ELR (cell line): ENCODE data around the gene USP22.
A peak's percentile ranks its signal among the peaks of the same experiment; 100 is the strongest.

Experiments
- DNase-seq: peaks from one replicate; pipeline ENCODE4 v3.0.0-alpha.2; 2015; ENCODE audit warnings: low read depth

Gene USP22

DNA sequence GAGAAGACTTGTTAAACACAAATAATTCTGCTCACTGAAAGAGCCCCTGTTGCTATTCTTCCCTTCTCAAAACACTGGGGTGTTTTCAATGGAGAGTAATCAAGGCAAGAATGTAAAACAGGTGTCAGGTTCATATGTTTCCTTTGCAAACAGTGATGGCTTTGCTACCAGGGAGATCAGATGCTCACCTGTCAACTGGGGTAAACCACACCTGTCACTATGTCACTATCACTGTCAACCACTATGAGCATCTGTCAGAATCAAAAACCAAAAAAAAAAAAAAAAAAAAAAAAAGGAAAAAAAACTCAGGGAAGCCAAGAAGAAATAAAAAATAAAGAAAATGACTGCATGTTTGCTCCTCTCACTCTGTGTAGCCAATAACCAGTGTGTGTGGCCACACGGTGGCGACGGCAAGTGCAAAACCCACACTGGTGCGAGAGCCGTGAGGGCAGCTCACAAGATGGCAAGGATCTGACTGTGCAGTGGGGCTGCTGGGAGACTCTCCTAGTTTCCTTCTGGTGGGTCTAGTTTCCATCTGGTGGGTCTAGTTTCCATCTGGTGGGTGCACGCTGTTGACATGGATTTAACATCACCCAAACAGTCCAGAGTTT, 22.7 kb downstream of the USP22 start:
- peak; percentile 32 for DNase-seq

DNA sequence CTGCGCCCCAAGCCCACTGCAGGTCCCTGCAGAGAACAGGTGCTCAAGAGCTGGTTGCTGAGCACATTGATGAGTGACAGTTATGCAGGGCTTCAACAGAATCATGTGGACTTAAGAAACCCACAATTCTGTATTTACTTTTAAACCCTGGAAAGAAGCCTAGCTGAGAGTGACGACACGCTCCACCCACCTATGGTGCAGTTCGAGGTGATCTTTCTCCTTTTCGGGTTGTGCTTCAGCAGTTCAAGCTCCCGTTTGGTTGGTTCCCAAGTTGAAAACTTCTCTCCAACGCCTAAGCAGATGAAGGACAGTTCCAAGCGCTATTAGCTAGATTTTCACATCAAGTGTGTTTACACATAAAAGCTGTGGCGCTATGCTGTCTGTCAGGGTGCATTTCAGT, 23.9 kb downstream of the USP22 start:
- no peak for DNase-seq

DNA sequence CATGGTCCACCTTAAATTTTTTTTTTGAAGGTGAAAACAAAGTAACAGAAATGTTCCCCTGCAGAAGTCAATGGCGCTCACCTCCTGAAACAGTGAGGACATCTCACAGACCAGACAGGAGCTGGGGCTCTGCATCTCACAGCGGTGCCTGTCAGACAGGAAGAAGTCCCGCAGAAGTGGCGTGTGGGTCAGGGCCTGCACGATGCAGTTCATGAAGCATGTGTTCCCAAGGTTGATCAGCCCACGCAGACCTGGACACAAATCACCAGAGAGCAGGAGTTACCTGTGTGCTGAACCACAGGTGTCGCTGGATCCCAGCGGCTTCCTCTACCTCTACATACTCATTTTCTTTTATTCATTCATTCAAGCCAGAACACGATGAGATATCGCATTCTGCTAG, 24.9 kb downstream of the USP22 start:
- no peak for DNase-seq

DNA sequence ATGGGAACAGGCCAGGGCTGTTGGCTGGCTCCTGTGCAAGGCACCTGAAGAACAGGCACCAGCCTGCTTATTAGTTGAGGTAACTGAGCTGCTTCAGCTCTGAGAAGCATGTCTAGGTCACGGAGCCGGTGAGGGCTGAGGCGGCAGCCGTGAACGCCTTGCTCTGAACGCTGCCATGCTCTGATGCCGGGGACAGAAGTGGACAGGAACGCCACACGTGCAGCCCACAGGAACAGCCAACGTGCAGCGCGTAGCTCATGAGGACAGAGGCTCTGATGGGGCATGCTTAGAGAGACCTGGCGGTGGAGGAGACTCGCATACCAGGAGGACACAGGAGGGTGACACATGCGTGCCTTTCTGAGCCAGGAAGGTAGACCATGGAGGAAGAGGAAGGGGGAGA, 25.6 kb downstream of the USP22 start:
- no peak for DNase-seq

DNA sequence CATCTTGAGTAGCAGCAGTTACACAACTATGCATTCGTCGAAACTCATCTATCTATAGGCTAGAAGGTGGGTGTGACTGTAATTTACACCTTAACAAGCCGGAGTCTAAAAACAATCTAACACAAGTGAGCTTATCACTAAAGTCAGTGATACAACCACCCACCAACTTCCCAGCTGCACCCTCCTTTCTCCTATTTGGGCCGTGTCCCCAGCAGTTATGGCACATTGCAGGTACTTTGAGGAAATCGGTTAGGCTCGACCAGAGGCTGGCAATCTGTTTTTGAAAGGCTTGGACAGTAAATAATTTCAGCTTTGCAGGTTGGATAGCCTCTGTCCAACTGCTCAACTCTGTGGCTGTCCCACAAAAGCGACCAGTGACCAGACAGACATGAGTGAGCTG, 26.0 kb downstream of the USP22 start:
- DNase-seq, result no peak

DNA sequence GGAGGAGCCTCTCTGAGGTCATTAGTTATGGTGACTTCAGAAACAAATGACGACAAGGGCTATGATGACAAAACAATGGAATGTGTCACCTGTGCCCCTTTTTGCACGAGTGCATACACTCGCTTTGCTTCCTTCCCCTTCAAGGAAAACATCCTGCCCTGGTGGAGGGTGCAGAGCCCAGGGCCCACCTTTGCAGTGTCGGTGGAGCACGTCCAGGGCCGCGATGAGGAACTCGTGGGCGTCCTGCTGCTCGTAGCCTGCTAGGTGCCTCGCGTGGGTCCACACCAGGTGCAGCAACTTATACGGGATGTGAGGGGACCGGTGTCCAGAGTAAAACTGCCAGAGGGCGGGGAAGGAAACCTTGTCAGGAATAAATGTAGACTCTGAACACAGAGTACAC, 27.2 kb downstream of the USP22 start:
- no peak for DNase-seq

DNA sequence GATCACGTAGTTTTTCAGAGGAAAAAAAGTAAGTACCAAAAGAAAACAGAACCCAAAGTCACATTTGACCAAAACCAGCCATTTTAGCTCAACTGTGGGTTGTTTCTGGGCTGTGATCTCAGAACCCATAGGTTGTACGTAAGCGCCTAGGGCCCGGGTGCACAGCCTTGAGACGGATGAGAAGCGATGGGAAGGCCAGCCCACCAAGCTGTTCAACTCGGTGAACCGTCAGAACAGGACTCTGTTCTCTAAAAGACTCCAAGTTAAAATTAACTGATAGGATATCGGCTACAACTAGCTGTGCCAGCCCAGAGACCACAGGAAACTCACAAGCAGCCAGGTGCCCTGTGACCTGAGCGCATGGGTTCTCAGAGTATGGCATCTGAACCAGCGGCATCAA, 28.3 kb downstream of the USP22 start:
- DNase-seq, result no peak

DNA sequence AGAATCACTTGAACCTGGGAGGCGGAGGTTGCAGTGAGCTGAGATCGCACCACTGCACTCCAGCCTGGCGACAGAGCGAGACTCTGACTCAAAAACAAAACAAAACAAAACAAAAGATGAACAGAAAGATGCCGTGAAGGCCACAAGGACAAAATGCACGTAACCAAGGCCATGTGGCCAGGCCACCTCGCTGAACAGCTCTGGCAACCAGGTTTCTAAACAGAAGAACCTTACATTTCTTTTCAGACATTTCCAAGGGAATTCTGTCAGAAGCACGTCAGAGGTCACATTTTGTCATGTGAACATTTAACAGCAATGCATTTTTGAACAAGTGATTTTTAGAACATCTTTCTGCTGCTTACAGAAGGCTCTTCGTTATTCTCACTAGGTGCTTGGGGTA, 28.8 kb downstream of the USP22 start:
- DNase-seq, result no peak

DNA sequence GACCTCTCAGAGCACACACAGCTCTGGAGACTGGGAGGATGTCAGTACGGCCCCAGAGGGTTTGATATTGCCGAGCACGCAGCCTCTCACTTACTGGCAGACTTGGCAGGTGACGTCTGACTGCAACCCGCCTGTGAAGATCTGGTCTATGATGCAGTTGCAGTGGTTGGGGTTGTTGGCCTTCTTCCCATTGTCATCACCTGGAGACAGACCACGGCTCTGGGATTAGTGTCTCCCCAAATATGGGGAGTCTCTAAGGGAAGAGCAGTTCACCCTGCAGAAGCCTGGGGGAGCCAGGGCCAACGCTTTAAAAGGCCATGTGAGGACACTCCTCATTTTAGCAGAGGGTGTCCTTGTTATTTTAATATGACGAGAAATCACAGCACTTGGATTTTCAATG, 30.1 kb downstream of the USP22 start:
- DNase-seq, result no peak

DNA sequence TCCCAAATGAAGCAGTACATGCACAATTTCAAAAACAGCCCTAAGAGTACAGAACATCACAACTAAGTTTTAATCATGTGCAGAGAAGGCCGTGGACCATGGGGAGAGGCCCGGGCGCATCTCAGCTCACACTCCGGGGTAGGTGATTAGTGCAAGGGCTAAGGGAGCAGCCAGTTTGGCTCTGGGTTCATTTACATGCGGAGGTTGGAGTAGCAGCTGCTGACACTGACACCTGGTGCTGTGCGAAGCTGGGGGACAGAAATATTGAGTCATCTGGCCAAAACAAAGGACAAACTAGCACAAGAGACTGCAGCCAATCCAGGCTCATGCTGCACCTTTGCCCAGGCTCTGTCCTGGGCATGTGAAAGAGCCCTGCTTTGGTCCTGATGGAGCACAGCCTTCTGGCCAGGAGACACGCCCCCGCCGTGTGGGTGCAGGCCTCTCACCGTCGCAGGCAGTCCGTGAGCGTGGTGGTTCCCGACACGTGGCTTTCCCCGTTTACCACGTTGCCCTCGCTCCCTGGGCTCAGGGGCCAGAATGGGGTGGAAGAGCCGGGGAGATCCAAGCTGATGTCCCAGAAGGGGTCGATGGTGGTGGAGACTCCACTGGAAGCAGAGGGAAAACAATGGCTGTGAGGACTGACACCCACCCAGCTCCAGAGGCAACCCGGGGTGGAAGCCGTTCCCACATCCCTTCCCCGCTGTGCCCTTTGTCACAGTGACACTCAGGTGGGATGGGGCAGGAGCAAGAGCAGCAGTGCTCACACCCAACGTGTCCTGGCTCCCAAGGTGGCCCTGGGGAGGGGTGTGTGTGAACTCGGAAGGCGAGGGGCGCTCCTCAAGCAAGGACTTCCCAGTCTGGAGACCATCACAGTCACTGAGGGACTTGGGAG, 31.9 kb downstream of the USP22 start:
- DNase-seq, result no peak

DNA sequence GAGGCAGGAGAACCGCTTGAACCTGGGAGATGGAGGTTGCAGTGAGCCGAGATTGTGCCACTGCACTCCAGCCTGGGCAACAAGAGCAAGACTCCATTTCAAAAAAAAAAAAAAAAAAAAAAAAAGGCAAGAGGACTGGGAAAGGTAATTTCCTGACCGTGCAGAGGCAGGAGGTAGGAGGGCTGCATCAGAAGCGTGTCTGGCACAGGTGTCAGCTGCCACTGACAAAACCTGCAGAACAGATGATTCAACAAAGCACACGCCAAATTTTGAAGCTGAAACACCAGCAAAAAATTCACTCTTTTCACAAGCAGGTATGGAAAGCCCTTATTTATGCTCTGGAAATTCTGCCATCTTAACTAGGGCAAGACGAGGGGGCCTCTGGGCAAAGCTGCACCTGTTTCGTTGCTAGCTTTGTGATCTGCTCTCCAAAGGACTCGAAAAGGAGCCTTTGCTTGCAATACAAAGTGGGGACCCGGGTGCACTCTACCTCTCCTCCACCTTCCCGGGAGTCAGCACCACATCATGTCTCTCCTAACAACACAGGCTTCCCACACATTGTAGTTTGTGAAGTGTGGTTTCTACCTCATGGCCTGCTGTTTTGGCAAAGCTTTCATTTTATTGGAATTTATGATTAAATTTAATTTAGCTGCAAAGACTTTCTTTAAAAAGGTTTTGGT, 33.7 kb downstream of the USP22 start:
- DNase-seq, result no peak

DNA sequence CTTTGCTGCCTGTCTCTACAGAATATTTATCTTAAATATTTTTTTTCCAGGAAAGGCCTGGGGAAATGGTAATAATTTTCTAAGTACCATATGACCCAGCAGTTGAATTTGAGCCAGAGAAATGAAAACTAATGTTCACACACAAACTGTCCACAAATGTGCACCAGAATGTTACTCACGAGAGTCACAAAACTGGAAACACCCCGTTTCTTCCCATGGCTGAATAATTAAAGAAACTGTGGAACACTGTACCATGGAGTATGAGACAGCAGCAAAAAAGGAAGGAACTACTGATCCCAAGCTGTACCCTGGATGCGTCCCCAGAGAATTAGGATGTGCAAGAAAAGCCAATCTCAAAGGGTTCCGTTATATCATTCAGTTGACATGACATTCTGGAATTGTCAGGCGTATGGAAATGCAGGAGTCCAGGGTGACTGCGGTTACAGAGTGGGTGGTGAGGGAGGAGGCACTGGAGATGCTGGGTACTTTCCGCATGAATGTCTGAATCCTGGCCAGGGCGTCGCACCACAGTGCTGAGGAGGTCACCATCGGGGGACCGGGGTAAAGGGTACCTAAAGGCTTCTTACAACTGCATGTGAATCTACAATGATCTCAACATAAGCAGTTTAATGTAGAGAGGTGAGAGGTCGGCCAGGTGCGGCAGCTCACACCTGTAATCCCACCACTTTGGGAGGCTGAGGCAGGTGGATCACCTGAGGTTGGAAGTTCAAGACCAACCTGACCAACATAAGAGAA, 34.5 kb downstream of the USP22 start:
- no peak for DNase-seq

DNA sequence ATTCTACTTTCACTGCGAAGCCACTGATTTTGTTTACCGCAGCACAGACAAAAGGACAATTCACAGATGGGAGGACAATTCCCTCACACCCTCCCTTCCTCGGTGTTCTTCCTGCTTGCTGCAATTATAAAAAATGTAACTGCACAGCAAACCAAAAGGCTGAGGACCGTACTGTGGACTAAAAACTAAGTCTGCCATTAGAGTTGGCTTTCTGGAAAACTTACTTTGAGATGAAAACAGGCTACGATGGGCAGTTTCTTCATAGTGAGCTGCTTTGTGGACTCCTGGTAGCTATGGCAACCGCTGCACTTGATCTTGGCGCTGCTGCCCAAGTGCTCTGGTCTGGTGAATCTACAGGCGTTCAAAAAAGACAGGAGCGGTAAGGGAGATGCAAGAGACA, 35.2 kb downstream of the USP22 start:
- no peak for DNase-seq

DNA sequence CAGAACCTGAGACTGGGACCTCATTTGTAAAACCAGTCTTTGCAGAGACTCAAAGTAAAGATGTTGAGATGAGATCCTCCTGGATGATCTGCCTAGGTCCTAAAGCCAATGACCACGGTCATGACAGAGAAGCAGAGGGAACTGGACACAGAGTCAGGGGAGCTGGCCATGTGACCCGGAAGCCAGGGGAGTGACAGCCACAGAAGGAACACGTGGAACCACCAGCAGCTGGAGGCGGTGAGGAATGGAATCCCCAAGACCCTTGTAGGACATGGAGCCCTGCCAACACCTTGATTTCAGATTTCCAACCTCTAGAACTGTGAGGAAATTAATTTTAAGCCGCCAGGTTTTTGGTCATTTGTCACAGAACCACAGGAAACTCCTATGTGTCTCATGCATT, 37.0 kb downstream of the USP22 start:
- DNase-seq, result no peak

DNA sequence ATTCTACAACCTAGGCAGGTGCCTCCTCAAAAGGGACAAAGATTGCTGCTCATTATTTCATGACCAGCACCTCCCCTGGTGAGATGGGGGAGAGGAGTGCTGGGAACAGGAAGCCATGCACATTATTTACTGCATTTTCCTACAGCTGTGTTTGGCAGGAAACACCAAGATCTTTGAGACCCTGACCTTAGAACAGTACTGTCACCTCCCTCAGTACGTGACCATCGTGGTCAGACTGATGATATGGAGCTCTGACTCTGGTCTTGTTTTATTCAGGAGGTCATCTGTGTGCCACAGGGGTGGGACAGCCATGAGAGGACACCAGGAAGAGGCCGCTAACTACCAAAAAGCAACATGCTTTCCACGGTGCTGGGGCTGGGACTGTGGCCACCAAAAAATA, 37.4 kb downstream of the USP22 start:
- no peak for DNase-seq

DNA sequence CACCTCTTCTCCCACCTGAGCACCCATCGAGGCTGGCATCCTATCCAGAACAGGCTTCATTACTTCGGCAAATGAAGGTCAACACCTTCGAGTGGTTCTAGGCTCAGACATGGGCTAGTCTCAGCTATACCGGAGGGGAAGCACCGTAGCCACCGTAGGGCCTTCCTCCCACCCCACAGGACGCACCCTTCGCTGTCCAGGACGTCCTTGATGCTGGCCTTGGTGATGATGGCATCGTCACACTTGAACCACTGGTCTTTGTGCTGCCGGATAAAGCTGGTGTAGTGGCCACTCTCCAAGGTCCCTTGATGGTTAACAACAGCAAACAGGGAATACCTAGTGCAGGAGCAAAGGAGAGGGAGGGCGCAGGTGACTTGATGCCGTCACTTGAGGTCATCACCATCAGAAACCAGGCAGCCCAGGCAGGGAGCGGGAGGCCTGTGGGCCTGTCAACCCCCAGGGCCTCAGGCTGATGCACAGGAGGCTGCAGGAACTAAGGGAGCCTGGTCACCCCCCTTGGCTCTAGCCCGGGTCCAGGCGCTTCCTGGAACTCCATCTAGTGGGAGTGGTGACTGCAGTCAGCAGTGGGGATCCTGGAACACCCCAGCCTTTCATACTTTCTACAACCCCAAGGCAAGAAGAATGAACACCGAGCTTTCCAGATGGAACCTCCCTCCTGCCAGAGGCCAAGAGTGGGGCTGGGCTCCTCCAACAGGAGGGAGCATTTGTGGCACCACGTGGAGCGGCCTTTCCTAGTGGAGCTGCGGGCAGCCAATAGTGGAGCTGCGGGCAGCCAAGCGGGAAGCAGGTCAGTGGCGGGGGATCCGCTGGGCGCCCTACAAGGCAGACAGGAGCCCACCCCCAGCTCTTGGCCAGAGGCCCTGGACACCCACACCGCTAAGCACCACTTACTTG, 38.5 kb downstream of the USP22 start:
- no peak for DNase-seq

DNA sequence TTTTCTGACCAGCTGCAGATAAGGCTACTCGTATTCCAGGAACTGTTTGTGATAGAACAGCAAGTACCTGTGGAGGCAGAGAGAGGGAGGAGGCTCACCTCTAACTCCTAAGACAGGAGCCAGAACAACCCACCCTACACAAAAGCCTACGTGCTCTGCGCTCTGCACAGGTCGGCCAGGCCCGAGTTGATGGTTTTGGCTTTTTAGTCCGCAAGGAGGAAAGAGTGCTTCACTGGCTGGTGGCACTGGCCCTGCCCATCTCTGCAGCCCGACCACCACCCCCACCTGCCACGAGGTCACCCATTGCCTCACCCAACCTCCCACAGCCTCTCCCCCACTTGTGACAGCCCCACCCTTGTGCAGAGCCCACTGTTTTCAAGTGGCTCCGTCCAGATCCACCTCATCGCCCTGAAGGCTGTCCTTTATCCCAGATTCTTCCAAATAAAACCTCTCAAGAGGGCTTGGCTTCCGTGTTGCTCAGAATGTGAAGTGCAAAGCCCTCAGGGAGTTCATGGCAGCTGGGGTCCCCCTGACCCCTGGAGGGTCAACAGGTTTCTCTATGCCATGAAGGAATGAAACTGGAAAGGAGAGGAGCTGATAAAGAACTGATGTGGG, 39.7 kb downstream of the USP22 start:
- no peak for DNase-seq

DNA sequence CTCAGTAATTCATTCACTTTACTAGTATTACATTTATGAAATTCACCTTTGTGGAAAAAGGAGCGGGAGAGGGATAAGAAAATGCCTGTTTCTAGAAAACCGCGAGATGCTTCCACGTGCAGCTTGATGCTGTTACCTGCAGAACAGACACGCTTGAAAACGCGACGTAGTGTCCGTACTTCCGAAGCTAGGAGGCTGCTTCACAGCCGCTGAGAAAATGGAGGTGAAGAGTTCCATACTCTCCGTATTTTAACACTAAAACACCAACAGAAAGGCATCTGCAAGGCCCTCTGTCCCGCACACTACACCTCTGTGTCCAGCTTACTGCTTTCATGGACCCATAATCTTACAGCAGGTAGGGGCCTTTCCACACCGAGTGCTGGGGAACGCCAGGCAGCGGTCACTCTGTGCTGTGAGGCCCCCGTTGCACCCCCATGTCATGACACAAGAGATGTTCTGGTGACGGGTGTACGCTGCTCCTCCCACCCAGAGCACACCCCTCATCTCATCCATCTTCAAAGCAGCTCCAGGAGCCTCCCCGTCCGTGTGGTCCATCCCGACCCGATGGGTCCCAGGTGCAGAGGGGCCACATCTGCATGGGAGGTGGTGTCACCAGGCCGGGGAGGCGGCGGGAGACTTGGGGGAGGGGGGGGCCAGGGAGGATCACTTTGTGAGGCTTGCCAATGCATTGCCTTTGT, 40.4 kb downstream of the USP22 start:
- no peak for DNase-seq

DNA sequence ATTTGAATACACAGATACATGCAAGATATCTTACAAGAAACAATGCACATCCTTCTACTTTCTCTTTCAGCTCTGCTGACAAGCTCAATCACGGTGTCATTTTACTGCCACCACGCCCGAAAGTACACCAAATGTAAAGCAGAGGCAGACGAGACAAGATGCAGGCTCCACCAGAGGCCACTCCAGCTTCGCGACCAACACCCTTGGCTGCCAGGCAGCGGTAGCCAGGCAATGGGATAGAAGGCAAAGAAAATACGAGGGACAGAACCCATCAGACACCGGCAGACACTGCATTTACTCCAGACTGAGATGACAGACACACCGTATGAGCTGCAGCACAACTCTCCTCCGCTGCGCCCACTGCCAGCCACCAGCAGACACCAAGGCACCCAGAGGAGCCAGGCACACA, 41.0 kb downstream of the USP22 start:
- DNase-seq, result no peak

DNA sequence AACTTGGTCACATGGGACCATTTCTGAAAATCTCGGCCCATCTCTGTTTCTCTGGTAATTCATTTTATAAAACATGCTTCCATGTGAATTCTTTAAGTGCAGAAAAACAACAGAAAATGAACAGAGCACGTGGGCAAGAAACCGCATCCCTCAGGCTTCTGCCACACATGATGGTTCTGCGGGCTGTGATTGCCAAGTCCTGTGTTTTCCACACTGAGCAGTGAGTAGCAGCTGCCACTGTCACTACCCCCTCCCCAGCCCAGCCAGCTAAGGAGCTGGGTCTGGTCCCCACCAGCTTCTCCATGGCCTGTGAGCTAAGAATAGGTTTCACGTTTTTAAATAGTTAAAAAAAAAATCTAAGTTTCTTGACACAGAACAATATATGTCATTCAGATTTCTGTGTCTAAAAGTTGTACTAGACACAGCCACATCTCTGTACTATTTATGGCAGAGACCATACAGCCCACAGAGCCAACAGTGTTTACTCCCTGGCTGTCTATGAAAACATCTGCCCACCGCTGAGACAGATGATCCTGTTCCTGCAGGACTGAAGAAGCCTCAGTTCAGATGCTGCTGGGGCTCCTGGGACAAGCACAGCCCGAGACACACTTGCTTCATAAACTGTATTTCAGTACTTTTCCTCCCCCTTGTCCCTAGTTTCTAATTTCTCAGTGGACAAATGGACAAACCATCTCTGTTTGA, 41.5 kb downstream of the USP22 start:
- DNase-seq, result no peak
